GM12872 (cell line): ENCODE measurements around the gene DSCAML1.

ENCODE experiments used
- TF ChIP-seq, protein P1 (sequence below): IDR thresholded peaks from 3 replicates; pipeline ENCODE4 v1.5.1; 2011; ENCODE audit warnings: low read depth, mild to moderate bottlenecking, low read length, moderate library complexity; ENCODE audit not compliant: insufficient read depth

The DSCAML1 gene

DNA sequence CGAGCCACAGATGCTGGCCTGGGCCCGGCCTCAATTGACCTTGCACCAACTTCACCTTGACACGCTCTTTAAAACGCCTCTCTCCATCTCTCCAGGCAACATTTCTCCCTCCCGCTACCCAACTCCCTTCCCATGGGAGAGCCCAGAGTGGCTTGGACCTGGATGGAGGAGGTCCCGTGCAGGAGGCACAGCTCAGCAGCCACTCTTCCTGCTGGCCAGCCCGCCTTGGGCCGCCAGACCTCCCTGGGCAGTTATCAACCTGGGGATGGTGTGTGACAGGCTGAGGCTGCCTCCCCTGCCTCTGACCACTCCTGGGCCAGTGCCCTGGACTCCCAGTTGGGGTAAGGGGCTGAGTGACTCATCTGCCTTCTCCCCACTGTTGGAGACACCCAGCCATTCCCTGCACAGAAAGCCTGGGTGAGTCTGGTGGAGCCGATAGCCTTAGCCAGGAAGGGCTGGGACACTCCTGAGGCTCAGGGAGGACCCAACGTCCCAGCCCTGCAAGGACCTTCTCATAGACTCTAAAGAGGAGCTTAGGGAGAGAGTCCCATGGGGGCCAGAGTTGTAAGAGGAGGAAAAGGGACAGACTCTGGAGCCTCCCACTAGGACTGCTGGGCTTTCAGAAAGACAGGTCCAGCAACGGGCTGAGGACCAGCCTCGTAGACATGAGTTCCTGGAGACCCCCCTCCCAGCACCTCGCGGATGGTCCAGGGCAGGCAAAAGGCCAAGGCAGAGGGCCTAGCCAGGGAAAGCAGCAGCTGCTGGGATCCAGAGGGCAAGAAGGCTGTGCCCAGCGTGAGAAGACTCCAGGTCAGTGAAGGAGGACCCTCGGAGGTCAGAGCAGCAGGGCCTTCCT, 337.7 kb downstream of the DSCAML1 start:
- TF ChIP-seq, protein P1, sequence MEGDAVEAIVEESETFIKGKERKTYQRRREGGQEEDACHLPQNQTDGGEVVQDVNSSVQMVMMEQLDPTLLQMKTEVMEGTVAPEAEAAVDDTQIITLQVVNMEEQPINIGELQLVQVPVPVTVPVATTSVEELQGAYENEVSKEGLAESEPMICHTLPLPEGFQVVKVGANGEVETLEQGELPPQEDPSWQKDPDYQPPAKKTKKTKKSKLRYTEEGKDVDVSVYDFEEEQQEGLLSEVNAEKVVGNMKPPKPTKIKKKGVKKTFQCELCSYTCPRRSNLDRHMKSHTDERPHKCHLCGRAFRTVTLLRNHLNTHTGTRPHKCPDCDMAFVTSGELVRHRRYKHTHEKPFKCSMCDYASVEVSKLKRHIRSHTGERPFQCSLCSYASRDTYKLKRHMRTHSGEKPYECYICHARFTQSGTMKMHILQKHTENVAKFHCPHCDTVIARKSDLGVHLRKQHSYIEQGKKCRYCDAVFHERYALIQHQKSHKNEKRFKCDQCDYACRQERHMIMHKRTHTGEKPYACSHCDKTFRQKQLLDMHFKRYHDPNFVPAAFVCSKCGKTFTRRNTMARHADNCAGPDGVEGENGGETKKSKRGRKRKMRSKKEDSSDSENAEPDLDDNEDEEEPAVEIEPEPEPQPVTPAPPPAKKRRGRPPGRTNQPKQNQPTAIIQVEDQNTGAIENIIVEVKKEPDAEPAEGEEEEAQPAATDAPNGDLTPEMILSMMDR = no peak

DNA sequence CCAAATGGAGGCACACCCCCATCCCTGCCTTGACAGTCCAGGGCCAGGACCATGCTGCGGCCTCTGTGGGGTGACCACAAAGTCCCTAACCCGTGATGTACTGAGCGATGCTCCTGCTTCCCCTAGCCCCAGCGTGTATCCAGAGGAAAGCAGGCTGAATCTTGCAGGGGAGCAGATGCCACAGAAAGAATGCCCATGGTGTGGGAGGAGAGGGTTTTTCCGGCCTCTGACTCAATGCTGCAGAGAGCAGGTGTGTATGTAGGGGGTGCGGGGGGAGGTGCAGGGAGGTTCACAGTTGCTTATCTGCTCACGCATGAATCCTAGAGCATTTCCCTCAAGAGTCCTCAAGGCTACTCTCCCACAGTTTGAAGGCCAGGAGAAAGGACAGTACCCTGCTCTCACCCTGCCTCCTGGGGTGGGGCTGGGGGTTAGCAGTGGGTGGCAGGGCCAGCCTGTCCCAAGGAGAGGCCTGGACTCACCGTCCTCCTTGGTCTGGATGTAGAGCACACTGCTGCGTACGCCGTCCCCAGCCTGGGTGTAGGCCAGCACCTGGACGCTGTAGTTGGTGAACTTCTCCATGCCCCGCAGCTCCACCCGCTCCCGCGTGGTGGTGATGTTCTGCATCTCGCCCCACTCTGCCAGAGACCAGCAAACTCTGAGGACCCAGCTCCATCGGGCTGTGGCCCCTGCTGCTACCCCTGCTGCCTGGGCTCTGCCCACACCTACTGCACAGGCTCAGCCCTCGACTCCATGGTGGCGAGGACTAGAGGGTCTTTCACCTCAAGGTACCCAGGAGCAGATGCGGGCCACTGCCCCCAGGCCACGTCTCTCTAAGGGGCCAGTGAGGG, 338.5 kb downstream of the DSCAML1 start:
- TF ChIP-seq, protein P1 = no peak

DNA sequence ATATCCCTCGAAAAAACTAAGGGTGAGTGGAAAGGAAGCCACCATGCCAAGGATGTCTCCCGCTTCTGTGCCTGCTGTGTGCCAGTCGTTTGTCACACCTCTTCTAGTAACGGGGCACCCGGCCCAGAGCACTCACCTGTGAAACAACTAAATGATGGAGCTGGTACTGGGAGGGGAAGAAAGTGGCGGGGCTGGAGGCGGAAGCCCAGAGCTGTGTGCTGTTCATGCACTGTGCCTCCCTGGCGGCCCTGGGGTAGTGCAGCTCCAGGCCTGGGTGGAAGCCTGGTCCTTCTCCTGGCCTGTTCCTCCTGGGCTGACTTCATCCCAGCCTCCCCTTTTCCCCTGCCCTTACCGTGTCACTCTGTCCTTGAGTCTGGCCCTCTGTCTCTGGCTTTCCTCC, 339.2 kb downstream of the DSCAML1 start:
- TF ChIP-seq, protein P1 = peak; percentile 32; the same call in 1 of the 3 replicates

DNA sequence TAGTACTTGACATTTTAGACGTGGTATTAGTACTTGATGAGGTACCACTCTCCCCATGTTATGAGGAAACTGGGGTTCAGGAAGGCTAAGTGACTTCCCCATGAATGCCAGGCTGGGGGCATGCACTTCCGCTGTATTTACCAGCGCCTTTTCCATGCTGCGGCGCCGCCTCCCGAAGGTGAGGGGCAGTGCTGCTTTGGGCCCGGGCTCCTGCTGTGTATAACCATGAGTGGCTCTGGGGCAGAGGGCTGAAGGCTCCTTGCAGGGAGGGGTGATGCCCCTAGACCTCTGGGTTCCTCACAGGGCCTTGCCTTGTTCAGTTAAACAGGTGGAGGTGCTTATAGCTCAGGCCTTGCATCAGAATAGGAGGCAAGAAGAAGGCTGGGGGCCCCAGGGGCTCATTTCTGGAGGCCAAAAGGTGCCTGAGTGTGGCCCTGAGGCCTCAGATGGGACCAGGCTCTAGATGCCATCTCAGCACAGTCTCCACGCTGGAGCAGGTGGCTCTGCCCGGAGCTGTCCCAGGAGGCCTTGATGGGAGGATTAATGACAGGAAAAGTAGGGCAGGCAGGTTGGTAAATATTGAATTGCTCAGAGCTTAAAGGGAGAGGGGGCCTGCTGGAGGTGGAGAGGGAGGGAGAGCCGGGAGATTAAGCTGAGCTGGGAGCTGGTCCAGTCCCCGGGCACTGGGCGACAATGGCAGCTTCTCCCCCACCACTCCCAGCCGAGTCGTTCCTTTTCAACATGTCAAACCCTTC, 339.8 kb downstream of the DSCAML1 start:
- TF ChIP-seq, protein P1 = no peak

DNA sequence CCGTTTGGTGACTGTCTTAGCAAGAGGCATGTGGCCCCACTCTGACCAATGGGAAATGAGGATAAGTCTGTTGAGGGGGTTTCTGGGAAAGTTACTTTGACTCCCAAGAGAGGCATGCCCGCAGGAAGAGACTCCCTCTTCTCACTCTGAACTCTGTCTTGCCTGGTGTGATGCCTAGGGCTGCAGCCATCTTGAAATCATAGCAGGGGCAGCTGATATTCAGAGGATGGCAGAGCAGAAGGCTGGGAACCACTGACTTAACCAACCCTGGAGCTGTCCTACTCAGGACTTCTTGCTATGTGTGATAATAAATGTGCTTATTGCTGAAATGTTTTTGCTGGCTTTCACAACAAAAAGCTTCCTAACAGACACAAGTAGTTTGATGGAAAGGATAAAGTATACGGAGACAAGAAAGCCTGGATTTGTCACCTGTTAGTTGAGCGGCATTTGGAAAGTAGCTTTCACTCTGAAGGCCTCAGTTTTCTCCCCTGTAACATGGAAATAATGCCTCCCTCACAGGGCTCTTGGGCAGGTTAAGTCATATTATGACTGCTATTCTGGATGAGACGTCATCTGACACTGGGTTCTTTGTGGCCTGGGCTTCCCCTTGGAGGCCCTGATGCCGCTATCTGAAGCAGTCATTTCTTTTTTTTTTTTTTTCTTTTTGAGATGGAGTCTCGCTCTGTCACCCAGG, 340.8 kb downstream of the DSCAML1 start:
- TF ChIP-seq, protein P1 = no peak

GRCh38 chr11:117454564-117454917, 342.5 kb downstream of the DSCAML1 start:
- TF ChIP-seq, protein P1 = no peak
